ENCODE results near the gene ALDH1A1.

- TF ChIP-seq CTCF (IDR thresholded peaks at IDR 0.05) = no peak
- no peak for TF ChIP-seq POLR2A (IDR thresholded peaks at IDR 0.05)
Observed at GRCh38 chr9:72891043-72891442, 61.8 kb downstream of the ALDH1A1 start.

Data from prostate gland (tissue), 2 donors.